HUES48 (cell line): ENCODE data around the gene PRKG2.

Experiments used
- H3K27ac ChIP-seq: one replicate; pipeline ENCODE4 v1.7.0; 2013; ENCODE audit warnings: low read depth, low read length, inconsistent platforms
- H3K27me3 ChIP-seq: 2 replicates; pipeline ENCODE4 v1.6.1; 2013; ENCODE audit warnings: mild to moderate bottlenecking, low read length; ENCODE audit not compliant: control insufficient read depth, insufficient read depth
- H3K36me3 ChIP-seq: 2 replicates; pipeline ENCODE4 v1.6.1; 2013; ENCODE audit warnings: low read length; ENCODE audit not compliant: control insufficient read depth, insufficient read depth
- H3K4me1 ChIP-seq: 2 replicates; pipeline ENCODE4 v1.6.1; 2013; ENCODE audit warnings: mild to moderate bottlenecking, low read length; ENCODE audit not compliant: control insufficient read depth, insufficient read depth
- H3K4me3 ChIP-seq: 2 replicates; pipeline ENCODE4 v1.5.1; 2013; ENCODE audit warnings: mild to moderate bottlenecking, low read depth, low read length
- H3K9ac ChIP-seq: 2 replicates; pipeline ENCODE4 v1.6.1; 2013; ENCODE audit warnings: mild to moderate bottlenecking, low read depth, low read length, moderate library complexity
- H3K9me3 ChIP-seq: 2 replicates; pipeline ENCODE4 v1.6.1; 2013; ENCODE audit warnings: low read length; ENCODE audit not compliant: control insufficient read depth, insufficient read depth

The PRKG2 gene

GRCh38 chr4:81152839-81153713 is 61.9 kb downstream of the PRKG2 start:
- H3K9ac ChIP-seq = peak overlapping the region; percentile 85; the same call in 1 of the 2 replicates
- peaks cover 2% of the 10 kb centered on the region; the same call in 1 of the 2 replicates for H3K4me1 ChIP-seq
- peak overlapping the region; percentile 69 for H3K4me3 ChIP-seq
- no peaks in the 10 kb centered on the region for H3K27me3 ChIP-seq
- H3K36me3 ChIP-seq = no peaks in the 10 kb centered on the region
- H3K27ac ChIP-seq = no peak overlapping the region
- no peaks in the 10 kb centered on the region for H3K9me3 ChIP-seq

- no peak overlapping the region for H3K9ac ChIP-seq
- H3K36me3 ChIP-seq = no peaks in the 10 kb centered on the region
- no peak overlapping the region for H3K4me3 ChIP-seq
- no peaks in the 10 kb centered on the region for H3K9me3 ChIP-seq
- H3K4me1 ChIP-seq = peaks cover 2% of the 10 kb centered on the region; the same call in 1 of the 2 replicates
- H3K27ac ChIP-seq = no peak overlapping the region
- no peaks in the 10 kb centered on the region for H3K27me3 ChIP-seq
Measured at GRCh38 chr4:81149976-81150375, 65.0 kb downstream of the PRKG2 start.

DNA sequence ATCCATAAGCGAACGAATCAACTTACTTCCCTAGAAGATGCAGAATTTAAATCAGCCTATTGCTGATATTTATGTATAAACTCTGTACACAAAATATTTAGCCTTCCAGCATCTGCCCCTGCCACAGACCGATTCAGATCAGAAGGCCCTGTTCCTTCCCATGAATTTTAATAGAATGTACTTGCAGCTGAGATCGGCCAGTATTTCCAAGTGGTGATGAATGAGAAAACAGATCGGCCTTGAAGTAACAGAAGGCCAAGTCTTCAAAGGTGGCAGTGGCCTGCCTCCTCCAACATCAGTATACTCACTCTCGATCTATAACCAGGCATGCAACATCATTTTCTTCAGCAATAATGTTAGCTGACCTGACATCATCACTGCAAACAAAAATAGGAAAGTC is 66.4 kb downstream of the PRKG2 start:
- H3K27ac ChIP-seq = no peak overlapping the region
- no peak overlapping the region for H3K9ac ChIP-seq
- H3K27me3 ChIP-seq = no peaks in the 10 kb centered on the region
- no peaks in the 10 kb centered on the region for H3K9me3 ChIP-seq
- no peak overlapping the region for H3K4me3 ChIP-seq
- no peaks in the 10 kb centered on the region for H3K36me3 ChIP-seq
- H3K4me1 ChIP-seq = peaks cover under 1% of the 10 kb centered on the region; the same call in 1 of the 2 replicates

- Histone ChIP-seq H3K4me1 (no peaks in the 10 kb centered on the region), H3K27me3 (no peaks in the 10 kb centered on the region), H3K4me3 (no peak overlapping the region), H3K9me3 (no peaks in the 10 kb centered on the region), H3K36me3 (no peaks in the 10 kb centered on the region), H3K9ac (no peak overlapping the region), H3K27ac (no peak overlapping the region)
Measured at GRCh38 chr4:81146466-81146865, 68.6 kb downstream of the PRKG2 start.

GRCh38 chr4:81143183-81143582 is 71.8 kb downstream of the PRKG2 start:
- Histone ChIP-seq H3K27ac (no peak overlapping the region), H3K9ac (no peak overlapping the region), H3K4me1 (0 out of 2 replicates have a peak, but pooled peaks cover under 1% of the 10 kb centered on the region), H3K36me3 (no peaks in the 10 kb centered on the region), H3K4me3 (no peak overlapping the region), H3K27me3 (no peaks in the 10 kb centered on the region), H3K9me3 (no peaks in the 10 kb centered on the region)

DNA sequence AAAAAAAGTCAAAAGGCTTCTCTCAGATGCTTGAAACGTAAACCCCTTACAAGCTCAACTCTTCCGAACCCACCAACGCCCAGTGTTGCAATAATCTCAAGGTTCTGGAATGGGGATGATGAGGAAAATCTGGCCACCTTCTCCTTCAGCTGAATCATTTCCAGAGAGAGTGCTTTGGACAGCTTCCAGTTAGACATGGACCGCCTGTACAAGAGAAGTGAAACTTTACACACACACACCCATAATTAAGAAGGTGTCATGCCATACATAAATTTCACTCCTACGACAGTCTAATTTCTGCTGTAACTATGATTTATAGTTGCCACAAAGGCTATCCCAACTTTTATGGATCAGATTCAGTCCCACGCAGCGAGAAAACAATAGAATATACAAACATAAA is 72.3 kb downstream of the PRKG2 start:
- H3K9ac ChIP-seq = no peak overlapping the region
- H3K4me1 ChIP-seq = peaks cover 5% of the 10 kb centered on the region
- H3K9me3 ChIP-seq = no peaks in the 10 kb centered on the region
- no peaks in the 10 kb centered on the region for H3K27me3 ChIP-seq
- H3K4me3 ChIP-seq = no peak overlapping the region
- no peaks in the 10 kb centered on the region for H3K36me3 ChIP-seq
- no peak overlapping the region for H3K27ac ChIP-seq

DNA sequence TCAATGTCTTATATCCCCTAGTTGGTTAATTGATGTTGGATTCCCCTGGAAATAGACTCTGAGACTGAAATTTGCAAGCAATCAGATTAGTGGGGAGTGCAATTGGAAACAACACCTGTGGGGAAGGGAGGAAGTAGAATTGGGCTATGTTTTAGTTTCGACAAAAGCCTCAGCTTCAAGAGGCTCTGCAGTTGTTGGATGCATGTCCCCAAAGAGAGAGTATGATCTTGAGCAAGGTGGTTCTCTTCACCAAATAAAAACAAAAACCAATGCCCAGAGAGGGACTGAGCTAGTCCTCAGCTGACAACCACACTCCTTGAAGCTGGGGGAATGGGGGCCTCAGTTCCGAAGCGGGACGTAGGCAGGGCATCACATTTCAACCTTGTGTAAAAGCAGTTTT is 77.1 kb downstream of the PRKG2 start:
- Histone ChIP-seq H3K27me3 (no peaks in the 10 kb centered on the region), H3K27ac (no peak overlapping the region), H3K4me1 (peaks cover 14% of the 10 kb centered on the region), H3K9me3 (no peaks in the 10 kb centered on the region), H3K4me3 (no peak overlapping the region), H3K9ac (no peak overlapping the region), H3K36me3 (no peaks in the 10 kb centered on the region)

GRCh38 chr4:81137446-81137845 is 77.6 kb downstream of the PRKG2 start:
- H3K9me3 ChIP-seq = no peaks in the 10 kb centered on the region

GRCh38 chr4:81136161-81136905 is 78.7 kb downstream of the PRKG2 start:
- H3K9me3 ChIP-seq = no peaks in the 10 kb centered on the region
- no peak overlapping the region for H3K27ac ChIP-seq
- no peaks in the 10 kb centered on the region for H3K36me3 ChIP-seq
- H3K4me3 ChIP-seq = no peak overlapping the region
- H3K27me3 ChIP-seq = no peaks in the 10 kb centered on the region
- H3K4me1 ChIP-seq = peaks cover 14% of the 10 kb centered on the region
- H3K9ac ChIP-seq = no peak overlapping the region

More at GRCh38 chr4:81137446-81137845, 77.6 kb downstream of the PRKG2 start:
- Histone ChIP-seq H3K9ac (no peak overlapping the region), H3K27me3 (no peaks in the 10 kb centered on the region), H3K36me3 (no peaks in the 10 kb centered on the region), H3K4me3 (no peak overlapping the region), H3K27ac (no peak overlapping the region), H3K4me1 (peaks cover 14% of the 10 kb centered on the region)

- Histone ChIP-seq H3K9me3 (no peaks in the 10 kb centered on the region), H3K9ac (no peak overlapping the region), H3K27me3 (no peaks in the 10 kb centered on the region), H3K4me3 (no peak overlapping the region), H3K36me3 (no peaks in the 10 kb centered on the region), H3K27ac (no peak overlapping the region), H3K4me1 (peaks cover 18% of the 10 kb centered on the region)
Measured at GRCh38 chr4:81135501-81135900, 79.5 kb downstream of the PRKG2 start.

DNA sequence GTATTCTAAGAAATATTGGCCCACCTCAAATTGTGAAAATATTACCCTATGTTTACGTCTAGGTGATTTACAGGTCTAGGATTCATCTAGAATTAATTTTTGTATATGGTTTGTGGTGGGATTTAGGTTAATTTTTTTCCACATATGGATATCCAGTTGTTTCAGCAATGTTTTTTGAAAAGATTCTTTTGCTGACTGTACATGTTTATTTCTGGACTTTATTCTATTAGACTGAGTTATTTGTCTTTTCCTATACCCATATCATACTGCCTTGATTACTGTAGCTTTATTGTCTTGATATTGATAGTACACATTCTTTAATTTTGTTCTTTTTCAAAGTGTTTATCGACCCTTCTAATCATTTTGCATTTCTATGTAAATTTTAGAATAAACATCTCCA is 83.5 kb downstream of the PRKG2 start:
- H3K27ac ChIP-seq = no peak overlapping the region

More for the DNA sequence above, 83.5 kb downstream of the PRKG2 start:
- peaks cover 4% of the 10 kb centered on the region; the same call in 1 of the 2 replicates for H3K4me1 ChIP-seq
- no peaks in the 10 kb centered on the region for H3K27me3 ChIP-seq
- H3K36me3 ChIP-seq = no peaks in the 10 kb centered on the region
- no peak overlapping the region for H3K9ac ChIP-seq
- no peak overlapping the region for H3K4me3 ChIP-seq
- no peaks in the 10 kb centered on the region for H3K9me3 ChIP-seq
